ENCODE results near the gene LRRC8D.

Gene LRRC8D

DNA sequence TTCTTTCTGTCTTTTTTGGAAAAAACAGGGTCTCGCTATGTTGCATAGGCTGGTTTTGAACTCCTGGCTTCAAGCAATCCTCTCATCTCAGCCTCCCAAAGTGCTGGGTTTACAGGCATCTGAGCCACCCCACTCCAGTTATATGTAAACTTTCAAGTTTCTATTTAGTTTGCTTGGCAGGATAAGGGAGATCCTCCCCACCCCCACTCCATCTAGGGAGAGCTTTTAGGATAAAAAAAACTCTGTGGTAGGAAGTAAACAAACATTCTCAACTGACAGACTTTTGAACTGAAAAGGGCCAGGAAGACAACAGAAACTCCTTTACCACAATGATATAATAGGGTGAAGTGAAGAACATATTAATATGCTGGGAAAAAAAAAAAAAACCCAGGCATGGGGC, 133.1 kb downstream of the LRRC8D start:
- DNase-seq (ENCODE audit: low spot score), result no peak
- ChIA-PET POLR2A (ENCODE audit: low non-redundant PET) (no interaction called here), CTCF (interaction anchor here (0.7 kb wide), 2 partner anchors 64 to 281 kb away, joined by 3 read pairs; no protein-coding TSS in a partner anchor)
- H3K27ac ChIP-seq, result peak overlapping the region; percentile 66
- TF ChIP-seq, protein P1, sequence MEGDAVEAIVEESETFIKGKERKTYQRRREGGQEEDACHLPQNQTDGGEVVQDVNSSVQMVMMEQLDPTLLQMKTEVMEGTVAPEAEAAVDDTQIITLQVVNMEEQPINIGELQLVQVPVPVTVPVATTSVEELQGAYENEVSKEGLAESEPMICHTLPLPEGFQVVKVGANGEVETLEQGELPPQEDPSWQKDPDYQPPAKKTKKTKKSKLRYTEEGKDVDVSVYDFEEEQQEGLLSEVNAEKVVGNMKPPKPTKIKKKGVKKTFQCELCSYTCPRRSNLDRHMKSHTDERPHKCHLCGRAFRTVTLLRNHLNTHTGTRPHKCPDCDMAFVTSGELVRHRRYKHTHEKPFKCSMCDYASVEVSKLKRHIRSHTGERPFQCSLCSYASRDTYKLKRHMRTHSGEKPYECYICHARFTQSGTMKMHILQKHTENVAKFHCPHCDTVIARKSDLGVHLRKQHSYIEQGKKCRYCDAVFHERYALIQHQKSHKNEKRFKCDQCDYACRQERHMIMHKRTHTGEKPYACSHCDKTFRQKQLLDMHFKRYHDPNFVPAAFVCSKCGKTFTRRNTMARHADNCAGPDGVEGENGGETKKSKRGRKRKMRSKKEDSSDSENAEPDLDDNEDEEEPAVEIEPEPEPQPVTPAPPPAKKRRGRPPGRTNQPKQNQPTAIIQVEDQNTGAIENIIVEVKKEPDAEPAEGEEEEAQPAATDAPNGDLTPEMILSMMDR (conservative IDR thresholded peaks at IDR 0.05; ENCODE audit: low read depth), result no peak

DNA sequence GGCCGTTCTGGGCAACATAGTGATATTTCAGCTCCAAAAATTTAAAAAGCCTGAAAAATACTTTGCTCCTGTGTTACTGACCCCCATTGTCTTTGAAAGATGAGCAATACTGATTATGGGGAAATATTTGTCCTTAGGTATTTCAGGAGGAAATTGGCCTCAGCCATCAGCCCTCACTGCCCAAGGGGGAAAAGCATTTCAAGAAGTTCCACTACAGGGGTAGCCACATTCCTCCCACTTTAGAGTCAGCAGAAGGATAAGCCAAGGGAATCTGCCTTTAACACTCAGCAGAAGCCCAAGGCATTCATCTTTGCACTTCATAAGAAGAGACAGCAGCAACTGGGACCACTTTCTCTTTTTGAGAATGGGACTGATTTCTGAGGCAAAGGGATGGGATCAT, 133.6 kb downstream of the LRRC8D start:
- POLR2A ChIA-PET (ENCODE audit: low non-redundant PET), result no interaction called here
- TF ChIP-seq, protein P1 (conservative IDR thresholded peaks at IDR 0.05; ENCODE audit: low read depth), result no peak
- CTCF ChIA-PET, result interaction anchor here (0.7 kb wide), 1 partner anchor 281 kb away, joined by 3 read pairs; no protein-coding TSS in a partner anchor
- H3K27ac ChIP-seq, result no peak overlapping the region
- DNase-seq (ENCODE audit: low spot score), result no peak

DNA sequence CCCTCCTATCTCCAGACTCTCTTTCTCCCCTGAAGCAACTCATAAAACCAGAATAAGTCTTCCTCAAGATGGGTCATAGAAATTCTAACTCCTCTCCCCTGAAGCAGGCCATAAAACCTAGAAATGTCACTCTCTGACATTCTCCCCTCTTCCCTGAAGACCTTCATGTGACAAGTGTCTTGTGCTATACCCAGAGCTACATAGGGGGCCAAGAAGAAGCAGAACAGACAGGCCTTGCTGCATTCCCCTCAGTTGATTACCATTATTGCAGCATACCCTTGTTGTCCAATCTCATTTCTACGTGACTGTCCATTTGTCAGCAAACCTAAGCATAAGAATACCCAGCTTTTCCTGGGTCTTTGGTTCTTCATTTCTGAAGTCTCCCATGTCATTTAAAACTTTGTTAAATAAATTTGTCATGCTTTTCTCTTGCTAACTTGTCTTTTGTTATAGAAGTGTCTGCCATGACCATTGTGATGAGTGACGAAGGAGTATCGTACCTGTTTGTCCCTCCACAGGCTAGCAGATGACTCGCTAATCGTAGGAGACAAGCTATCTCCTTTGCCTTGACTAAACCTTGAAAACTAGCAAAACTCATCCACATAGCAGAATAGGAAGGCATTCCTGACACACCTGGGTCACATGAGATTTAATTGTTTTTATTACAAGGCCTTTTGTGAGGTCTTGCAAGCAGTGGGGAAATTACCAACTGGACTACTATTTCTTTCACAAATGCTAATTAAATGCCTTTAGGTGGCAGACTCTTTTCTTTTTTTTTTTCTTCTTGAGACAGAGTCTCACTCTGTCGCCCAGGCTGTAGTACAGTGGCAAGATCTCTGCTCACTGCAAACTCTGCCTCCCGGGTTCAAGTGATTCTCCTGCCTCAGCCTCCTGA, 134.7 kb downstream of the LRRC8D start:
- DNase-seq (ENCODE audit: low spot score), result no peak
- POLR2A ChIA-PET (ENCODE audit: low non-redundant PET), result no interaction called here
- no peak overlapping the region for H3K27ac ChIP-seq
- CTCF ChIA-PET, result interaction anchor here (0.6 kb wide), 1 partner anchor 154 kb away, joined by 3 read pairs; no protein-coding TSS in a partner anchor
- TF ChIP-seq, protein P1 (conservative IDR thresholded peaks at IDR 0.05; ENCODE audit: low read depth), result no peak

DNA sequence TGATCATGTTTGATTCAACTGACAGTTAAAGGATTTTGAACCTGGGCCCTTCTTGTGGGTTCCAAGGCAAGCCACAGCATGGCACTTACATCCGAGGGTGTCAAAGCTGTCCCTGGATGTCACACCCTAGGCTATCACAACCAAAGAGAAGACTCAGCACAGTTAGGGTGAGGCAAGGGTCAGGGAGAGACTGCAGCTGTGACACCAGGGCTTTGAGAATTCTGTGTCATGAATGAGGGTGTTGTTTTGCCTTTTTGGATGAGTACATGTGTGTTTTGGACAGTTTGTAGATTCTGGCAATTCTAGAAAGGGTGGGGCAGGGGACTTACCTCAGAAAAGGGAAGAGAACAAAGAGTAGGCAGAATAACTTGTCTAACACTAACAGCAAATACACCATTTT, 136.3 kb downstream of the LRRC8D start:
- DNase-seq (ENCODE audit: low spot score), result no peak
- TF ChIP-seq, protein P1 (conservative IDR thresholded peaks at IDR 0.05; ENCODE audit: low read depth), result no peak
- POLR2A ChIA-PET (ENCODE audit: low non-redundant PET), result no interaction called here
- CTCF ChIA-PET, result no interaction called here
- no peak overlapping the region for H3K27ac ChIP-seq

DNA sequence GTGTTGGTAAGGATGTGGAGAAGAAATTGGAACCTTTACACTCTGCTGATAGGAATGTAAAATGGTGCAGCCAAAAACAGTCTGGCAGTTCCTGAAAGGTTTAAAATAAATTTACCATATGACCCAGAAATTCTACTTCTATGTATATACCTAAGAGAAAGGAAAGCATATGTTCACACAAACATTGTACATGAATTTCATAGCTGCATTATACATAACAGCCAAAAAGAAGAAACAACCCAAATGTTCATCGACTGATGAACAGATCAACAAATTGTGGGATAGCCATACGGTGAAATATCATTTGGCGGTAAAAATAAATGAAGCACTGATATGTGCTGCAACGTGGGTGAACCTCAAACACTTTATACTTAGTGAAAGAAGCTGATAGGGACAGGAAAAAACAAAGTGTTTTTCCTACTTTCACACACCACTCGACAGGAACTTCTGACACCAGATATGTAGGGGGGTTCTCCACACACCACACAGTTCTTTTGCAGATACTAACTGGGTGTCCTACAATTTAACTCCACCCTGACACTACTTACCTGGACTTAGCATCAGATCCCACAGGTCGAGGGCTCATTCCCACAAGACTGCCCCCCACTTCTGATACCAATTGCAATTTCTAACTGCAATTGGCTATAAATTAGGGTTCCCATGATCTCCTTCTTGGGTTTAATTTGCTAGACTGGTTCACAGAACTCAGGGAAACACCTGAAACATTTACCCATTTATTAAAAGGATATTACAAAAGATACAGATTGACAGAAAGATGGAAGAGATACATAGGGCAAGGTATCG, 138.2 kb downstream of the LRRC8D start:
- TF ChIP-seq, protein P1 (conservative IDR thresholded peaks at IDR 0.05; ENCODE audit: low read depth), result no peak
- no peak for DNase-seq (ENCODE audit: low spot score)
- ChIA-PET POLR2A (ENCODE audit: low non-redundant PET) (no interaction called here), CTCF (interaction anchor here (0.7 kb wide), 1 partner anchor 10 kb away, joined by 3 read pairs; no protein-coding TSS in a partner anchor)
- H3K27ac ChIP-seq, result no peak overlapping the region

DNA sequence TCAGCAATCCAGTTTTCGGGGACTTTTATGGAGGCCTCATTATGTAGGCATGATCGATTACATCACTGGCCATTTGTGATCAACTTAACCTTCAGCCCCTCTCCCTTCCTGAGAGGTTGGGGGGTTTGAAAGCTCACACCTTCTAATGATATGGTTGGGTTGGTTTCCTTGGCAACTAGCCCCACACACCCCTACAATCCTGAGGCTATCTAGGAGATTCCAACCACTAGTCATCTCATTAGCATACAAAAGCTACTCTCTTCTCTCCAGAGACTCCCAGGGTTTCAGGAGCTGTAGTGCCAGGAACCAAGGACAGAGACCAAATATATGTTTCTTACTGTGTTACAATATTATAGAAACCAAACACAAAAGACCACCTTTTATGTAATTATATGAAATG, 138.9 kb downstream of the LRRC8D start:
- POLR2A ChIA-PET (ENCODE audit: low non-redundant PET), result no interaction called here
- CTCF ChIA-PET, result interaction anchor here (0.7 kb wide), 1 partner anchor 10 kb away, joined by 3 read pairs; no protein-coding TSS in a partner anchor
- no peak for DNase-seq (ENCODE audit: low spot score)
- H3K27ac ChIP-seq, result no peak overlapping the region
- TF ChIP-seq, protein P1 (conservative IDR thresholded peaks at IDR 0.05; ENCODE audit: low read depth), result no peak
